Gastroesophageal sphincter (tissue), 4 donors: ENCODE measurements around the gene CTPS2. TPM values are rescaled to one million over a fixed set of nuclear protein-coding genes. Genes with fewer than 3 reads are reported as not detected.

Source experiments
- ATAC-seq: fragments of 150-250 bp; one replicate; pipeline ENCODE4 v1.9.1; 2016; ENCODE audit warnings: mild to moderate bottlenecking, moderate library complexity
- H3K27ac ChIP-seq, 4 donors: fragments of 200-600 bp; sonication (generic) in 3 of 4; 1 replicate in 3 of 4; 2 replicates in 1 of 4; pipeline ENCODE4 v1.5.1; 2016 to 2019
- H3K27me3 ChIP-seq: fragments of 200-600 bp; sonication (generic); one replicate; pipeline ENCODE4 v1.5.1; 2019
- H3K36me3 ChIP-seq, 2 donors: fragments of 200-600 bp; sonication (generic); one replicate each; pipeline ENCODE4 v1.5.1; 2019; ENCODE audit warnings: control low read depth in 1 of 2
- H3K4me1 ChIP-seq, 3 donors: fragments of 200-600 bp; sonication (generic); 1 replicate in 2 of 3; 2 replicates in 1 of 3; pipeline ENCODE4 v1.5.1; 2016 to 2019; ENCODE audit warnings: control low read depth in 2 of 3
- H3K4me3 ChIP-seq, 2 donors: fragments of 200-600 bp; sonication (generic); one replicate each; pipeline ENCODE4 v1.5.1; 2019; ENCODE audit warnings: mild to moderate bottlenecking in 1 of 2, moderate library complexity in 1 of 2
- H3K9me3 ChIP-seq, 3 donors: fragments of 200-600 bp; sonication (generic); one replicate each; pipeline ENCODE4 v1.5.1; 2017 to 2019; ENCODE audit warnings: control low read depth in 2 of 3
- EP300 ChIP-seq: sonication (generic); formaldehyde crosslinking; IDR thresholded peaks from one replicate; pipeline ENCODE4 v1.6.1; 2017; ENCODE audit warnings: antibody characterized with exemption, mild to moderate bottlenecking
- POLR2A ChIP-seq, 2 donors: fragments of 450-650 bp; IDR thresholded peaks; one replicate each; pipeline ENCODE4 v1.6.1; 2017; ENCODE audit warnings: antibody characterized with exemption in 2 of 2, mild to moderate bottlenecking in 2 of 2, moderate library complexity in 1 of 2
- POLR2AphosphoS5 ChIP-seq: sonication (generic); formaldehyde crosslinking; IDR thresholded peaks from one replicate; pipeline ENCODE4 v1.6.1; 2017; ENCODE audit warnings: antibody characterized with exemption
- WGBS, 2 donors: methylation state at CpG; one replicate each; pipeline ENCODE4 v1.1.5; 2018; ENCODE audit warnings: low coverage in 1 of 2; 5-methylcytosine and 5-hydroxymethylcytosine counted together
- total RNA-seq, 4 donors: library from RNA; depleted of rRNA; stranded (reverse); fragments of >200 nt; gene quantifications; one replicate each; pipeline ENCODE4 v1.1.0, GENCODE V29; 2016
- TF ChIP-seq, protein P1 (sequence below), 4 experiments: fragments of 200-600 bp in 2 of 4; fragments of 450-650 bp in 2 of 4; sonication (generic) in 1 of 4; IDR thresholded peaks; one replicate each; pipeline ENCODE4 v1.5.1; 2017 to 2019; ENCODE audit warnings: antibody characterized with exemption in 4 of 4, mild to moderate bottlenecking in 2 of 4, moderate library complexity in 2 of 4

The CTPS2 gene
- total RNA-seq, 4 donors from 2014 or later: 12.1 to 20.5 (median 14.0) TPM

GRCh38 chrX:16702700-16703599 is 9.5 kb downstream of the CTPS2 start:
- H3K36me3 ChIP-seq: peaks cover 0 to 17% of the 10 kb centered on the region in 2 donors
- H3K27me3 ChIP-seq: no peaks in the 10 kb centered on the region
- no peak overlapping the region for H3K4me3 ChIP-seq
- H3K4me1 ChIP-seq: no peaks in the 10 kb centered on the region
- no peaks in the 10 kb centered on the region for H3K9me3 ChIP-seq
- ATAC-seq: no peak
- TF ChIP-seq, protein P1, sequence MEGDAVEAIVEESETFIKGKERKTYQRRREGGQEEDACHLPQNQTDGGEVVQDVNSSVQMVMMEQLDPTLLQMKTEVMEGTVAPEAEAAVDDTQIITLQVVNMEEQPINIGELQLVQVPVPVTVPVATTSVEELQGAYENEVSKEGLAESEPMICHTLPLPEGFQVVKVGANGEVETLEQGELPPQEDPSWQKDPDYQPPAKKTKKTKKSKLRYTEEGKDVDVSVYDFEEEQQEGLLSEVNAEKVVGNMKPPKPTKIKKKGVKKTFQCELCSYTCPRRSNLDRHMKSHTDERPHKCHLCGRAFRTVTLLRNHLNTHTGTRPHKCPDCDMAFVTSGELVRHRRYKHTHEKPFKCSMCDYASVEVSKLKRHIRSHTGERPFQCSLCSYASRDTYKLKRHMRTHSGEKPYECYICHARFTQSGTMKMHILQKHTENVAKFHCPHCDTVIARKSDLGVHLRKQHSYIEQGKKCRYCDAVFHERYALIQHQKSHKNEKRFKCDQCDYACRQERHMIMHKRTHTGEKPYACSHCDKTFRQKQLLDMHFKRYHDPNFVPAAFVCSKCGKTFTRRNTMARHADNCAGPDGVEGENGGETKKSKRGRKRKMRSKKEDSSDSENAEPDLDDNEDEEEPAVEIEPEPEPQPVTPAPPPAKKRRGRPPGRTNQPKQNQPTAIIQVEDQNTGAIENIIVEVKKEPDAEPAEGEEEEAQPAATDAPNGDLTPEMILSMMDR (IDR thresholded peaks at IDR 0.05): no peak
- TF ChIP-seq EP300 (no peak), POLR2AphosphoS5 (no peak), POLR2A (IDR thresholded peaks at IDR 0.05) (no peak)
- no peak overlapping the region for H3K27ac ChIP-seq
- WGBS, 2 donors: 72 to 83% methylated on average over 6 to 7 of the region's 15 CpGs

- ATAC-seq: no peak
- 60% methylated on average over 1 of the region's 2 CpGs; no CpG with 5 or more reads in 1 of the 2 donors for WGBS, 2 donors
- no peak overlapping the region for H3K4me3 ChIP-seq
- H3K27ac ChIP-seq: no peak overlapping the region
- TF ChIP-seq, protein P1 (IDR thresholded peaks at IDR 0.05): no peak
- TF ChIP-seq EP300 (no peak), POLR2A (IDR thresholded peaks at IDR 0.05) (no peak), POLR2AphosphoS5 (no peak)
- H3K36me3 ChIP-seq: peaks cover 0 to 22% of the 10 kb centered on the region in 2 donors
- no peaks in the 10 kb centered on the region for H3K27me3 ChIP-seq
- H3K9me3 ChIP-seq: no peaks in the 10 kb centered on the region
- H3K4me1 ChIP-seq: no peaks in the 10 kb centered on the region
These were observed 11.7 kb downstream of the CTPS2 start for GRCh38 chrX:16700734-16701133.

DNA sequence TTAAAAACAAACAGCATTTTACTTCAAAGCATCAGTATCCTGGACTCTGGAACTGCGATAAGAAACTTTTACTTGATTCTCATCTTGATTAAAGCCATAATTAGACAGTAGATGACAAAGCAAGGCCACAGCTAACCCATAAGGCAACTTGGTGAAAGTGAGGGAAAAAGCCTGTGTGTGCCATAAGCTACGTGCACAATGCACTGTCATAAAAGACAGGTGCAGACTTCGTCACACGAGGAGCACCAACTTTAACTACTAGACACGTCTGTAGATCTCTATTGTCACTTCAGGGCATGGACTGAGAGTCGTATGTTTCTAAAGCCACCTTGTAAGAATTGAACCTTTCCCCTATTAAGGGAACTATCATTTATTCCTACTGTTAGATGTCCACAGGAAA is 13.1 kb downstream of the CTPS2 start:
- peaks cover 0 to 22% of the 10 kb centered on the region in 2 donors for H3K36me3 ChIP-seq
- H3K27me3 ChIP-seq: no peaks in the 10 kb centered on the region
- WGBS, 2 donors: 84 to 100% methylated on average over 1 to 6 of the region's 6 CpGs
- H3K4me3 ChIP-seq: no peak overlapping the region
- H3K9me3 ChIP-seq: no peaks in the 10 kb centered on the region
- no peak overlapping the region for H3K27ac ChIP-seq
- H3K4me1 ChIP-seq: no peaks in the 10 kb centered on the region
- ATAC-seq: no peak
- TF ChIP-seq POLR2A (IDR thresholded peaks at IDR 0.05) (no peak), EP300 (no peak), POLR2AphosphoS5 (no peak)
- TF ChIP-seq, protein P1 (IDR thresholded peaks at IDR 0.05): no peak

DNA sequence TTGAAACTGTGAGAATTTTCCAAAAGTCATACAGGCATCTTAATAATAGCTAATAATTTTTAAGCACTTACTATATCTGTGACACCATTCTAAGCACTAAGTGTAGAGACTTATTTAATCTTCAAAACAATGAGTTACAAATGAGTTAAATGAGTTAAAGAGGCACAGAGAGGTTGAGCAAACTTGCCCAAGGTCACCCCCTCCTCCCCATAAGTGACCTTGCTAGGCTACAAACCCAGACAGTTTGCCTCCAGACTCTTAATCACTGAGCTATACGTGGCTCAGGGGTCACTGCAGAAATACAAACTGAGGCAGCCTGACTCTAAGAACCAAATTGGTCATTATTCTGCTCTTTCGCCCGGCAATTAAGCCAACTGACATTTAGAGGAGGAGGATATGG is 15.5 kb downstream of the CTPS2 start:
- no peak overlapping the region for H3K4me3 ChIP-seq
- TF ChIP-seq POLR2A (IDR thresholded peaks at IDR 0.05) (no peak), POLR2AphosphoS5 (no peak), EP300 (no peak)
- TF ChIP-seq, protein P1 (IDR thresholded peaks at IDR 0.05): no peak

More for the DNA sequence above, 15.5 kb downstream of the CTPS2 start:
- H3K4me1 ChIP-seq: no peaks in the 10 kb centered on the region
- no peaks in the 10 kb centered on the region for H3K27me3 ChIP-seq
- ATAC-seq: no peak
- no peak overlapping the region for H3K27ac ChIP-seq
- peaks cover 0 to 38% of the 10 kb centered on the region in 2 donors for H3K36me3 ChIP-seq
- H3K9me3 ChIP-seq: no peaks in the 10 kb centered on the region
- 81% methylated on average over 3 of the region's 3 CpGs; no CpG with 5 or more reads in 1 of the 2 donors for WGBS, 2 donors
